HG03025 (cell line): ENCODE measurements around the gene TRPM3.

Experiments used
- ATAC-seq: cut with Tn5 transposase; IDR thresholded peaks from one replicate; pipeline ENCODE4 v1.9.1; 2021; ENCODE audit warnings: mild to moderate bottlenecking, moderate library complexity; ENCODE audit not compliant: unreplicated experiment, low FRiP score

Gene TRPM3

GRCh38 chr9:70951749-70952727 lies 169.4 kb downstream of the TRPM3 start:
- no peak for ATAC-seq

- ATAC-seq = no peak
Observed at GRCh38 chr9:70950270-70950669, 171.2 kb downstream of the TRPM3 start.

GRCh38 chr9:70949239-70949638 lies 172.2 kb downstream of the TRPM3 start:
- no peak for ATAC-seq

- no peak for ATAC-seq
Observed at GRCh38 chr9:70948744-70949143, 172.7 kb downstream of the TRPM3 start.

DNA sequence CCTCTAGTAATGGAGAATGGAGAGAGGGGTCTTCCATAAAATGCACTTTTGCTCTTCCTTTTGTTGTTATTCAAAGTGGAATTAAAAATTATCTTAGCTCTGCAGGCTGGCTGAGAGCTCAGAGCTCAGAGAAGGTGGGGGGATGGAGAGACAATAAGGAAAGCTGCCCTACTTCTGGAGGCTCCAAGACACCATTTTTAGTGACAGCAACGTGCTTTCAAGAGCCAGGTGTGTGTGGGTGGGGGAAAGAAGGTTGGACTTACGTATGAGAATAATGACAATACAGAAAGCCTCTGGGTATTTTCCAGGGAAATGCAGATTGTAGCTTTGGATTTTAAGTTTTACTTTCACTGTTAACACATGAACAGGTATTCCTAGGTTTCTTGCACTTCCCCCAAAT lies 173.9 kb downstream of the TRPM3 start:
- no peak for ATAC-seq

DNA sequence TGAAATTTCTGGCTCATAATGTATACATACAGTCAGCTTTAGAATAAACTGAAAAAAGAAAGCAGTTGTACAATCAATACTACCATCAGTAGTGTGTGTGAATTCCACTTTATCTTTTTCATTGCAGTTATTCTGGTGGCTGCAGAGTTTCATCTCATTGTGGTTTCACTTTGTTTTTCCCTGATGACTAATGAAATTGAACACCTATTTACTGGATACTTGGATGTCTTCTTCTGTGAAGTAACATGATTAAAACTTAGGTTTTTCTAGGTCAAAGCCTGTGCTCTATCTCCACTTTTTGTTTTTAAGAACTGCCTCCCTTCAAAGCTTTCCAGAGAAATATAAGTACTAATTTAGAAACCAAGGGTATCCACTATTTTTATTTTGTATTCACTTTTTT lies 174.3 kb downstream of the TRPM3 start:
- ATAC-seq = no peak

- no peak for ATAC-seq
Observed at GRCh38 chr9:70945301-70945700, 176.1 kb downstream of the TRPM3 start.

- ATAC-seq = no peak
Observed at GRCh38 chr9:70941191-70941590, 180.2 kb downstream of the TRPM3 start.

- no peak for ATAC-seq
Observed at GRCh38 chr9:70940605-70941004, 180.8 kb downstream of the TRPM3 start.

- no peak for ATAC-seq
Observed at GRCh38 chr9:70936536-70936935, 184.9 kb downstream of the TRPM3 start.

DNA sequence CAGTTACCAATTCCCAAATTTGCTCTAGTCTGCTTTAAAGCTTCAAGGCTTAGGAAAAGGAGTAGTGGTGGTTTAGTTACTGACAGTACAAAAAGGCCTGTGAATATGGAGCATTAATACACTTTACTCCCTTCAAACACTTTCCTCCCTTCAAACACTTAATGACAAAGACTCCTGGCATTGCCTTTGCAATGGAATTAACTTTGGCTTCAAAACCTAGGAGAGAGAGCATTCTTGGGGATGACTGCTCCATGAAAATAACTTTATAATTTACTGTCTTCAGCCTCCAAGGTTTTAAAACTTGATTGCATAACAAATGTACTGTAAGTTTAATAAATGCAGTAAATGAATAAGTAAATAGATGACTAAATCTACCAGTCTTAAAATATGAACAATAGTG lies 185.6 kb downstream of the TRPM3 start:
- no peak for ATAC-seq

- ATAC-seq = no peak
Observed at GRCh38 chr9:70934642-70935041, 186.8 kb downstream of the TRPM3 start.

DNA sequence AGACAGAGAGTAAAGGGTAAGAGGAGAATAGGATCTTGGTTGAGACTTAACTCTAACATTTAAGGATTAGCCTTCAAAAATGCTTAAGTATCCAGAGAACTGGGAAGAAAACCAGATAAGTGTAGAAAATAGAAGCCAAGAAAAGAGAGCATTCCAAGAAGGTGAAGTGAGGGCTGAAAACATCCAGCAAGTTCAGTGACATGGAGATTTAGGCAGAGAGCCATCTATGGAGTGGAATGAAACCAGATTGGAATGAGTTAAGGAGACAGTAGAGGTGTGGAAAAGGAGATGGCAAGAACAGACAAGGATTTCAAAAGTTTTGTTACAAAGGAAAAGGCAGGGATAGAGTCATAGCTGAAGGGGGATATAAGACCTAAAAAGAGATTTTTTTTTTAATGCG lies 188.1 kb downstream of the TRPM3 start:
- no peak for ATAC-seq

DNA sequence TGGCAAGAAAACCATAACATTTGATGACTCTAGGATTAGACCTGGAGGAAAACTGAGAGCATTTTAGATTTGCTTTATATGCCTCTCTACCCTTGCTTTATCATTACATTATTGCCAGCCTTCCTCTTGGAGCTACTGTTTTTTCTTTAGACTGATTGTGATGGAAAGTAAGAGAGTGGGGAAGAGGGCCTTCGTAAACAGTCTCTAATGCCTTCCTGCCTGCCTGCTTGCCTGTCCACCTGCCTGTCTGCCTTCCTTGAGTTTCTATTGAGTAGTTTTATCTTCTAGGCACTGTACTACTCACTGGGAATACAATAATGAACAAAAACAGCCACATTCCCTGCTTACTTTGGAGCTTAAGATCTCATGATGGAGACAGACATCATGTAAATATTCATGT lies 189.3 kb downstream of the TRPM3 start:
- ATAC-seq = no peak

DNA sequence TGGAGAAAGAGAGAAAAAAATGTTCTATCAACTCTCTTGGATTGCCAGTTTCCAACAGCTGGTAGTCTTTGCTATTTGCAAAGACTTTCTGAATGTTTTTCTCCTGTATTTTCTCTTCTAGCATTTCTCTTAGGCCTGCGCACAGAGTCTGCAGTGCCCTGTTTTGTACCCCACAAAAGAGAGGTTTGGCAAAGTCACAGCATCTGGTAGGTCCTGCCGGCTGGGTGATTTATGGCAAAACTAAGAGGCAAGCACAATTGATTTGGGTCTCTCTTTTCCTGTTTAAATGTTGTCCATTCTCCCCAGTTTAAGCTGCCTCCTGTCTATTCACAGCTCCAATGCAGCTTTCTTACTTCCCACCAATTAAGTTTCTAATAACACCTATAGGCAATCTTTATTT lies 193.9 kb downstream of the TRPM3 start:
- no peak for ATAC-seq

DNA sequence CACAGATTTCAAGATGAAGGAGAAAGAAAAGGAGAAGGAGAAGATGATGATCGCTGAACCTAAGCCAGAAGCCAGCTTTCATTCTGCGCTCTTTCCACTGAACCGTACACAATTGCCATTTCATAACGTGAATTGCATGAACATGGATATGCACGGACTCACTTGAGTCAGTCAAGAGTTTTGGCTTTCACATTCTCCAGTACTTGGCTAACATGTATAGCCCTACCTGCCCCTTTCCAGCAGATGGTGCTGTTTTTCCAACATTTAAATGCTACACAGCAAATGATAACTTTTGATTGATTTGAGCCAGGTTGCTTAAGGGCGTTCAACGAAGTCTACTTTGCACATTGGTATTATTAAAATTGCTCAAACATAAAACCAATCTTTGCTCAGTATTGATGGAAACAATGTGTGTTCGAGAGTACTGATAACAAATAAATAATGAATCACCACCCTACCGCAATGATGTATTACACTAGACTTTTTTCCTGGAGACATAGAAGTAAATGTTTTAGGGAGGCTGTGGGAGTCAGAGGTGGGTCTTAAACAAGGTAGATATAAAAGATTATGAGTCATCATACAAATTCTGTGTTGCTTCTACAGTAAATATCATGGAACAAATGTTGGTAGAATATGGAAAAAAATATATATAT lies 196.4 kb downstream of the TRPM3 start:
- peak; percentile 78 for ATAC-seq

DNA sequence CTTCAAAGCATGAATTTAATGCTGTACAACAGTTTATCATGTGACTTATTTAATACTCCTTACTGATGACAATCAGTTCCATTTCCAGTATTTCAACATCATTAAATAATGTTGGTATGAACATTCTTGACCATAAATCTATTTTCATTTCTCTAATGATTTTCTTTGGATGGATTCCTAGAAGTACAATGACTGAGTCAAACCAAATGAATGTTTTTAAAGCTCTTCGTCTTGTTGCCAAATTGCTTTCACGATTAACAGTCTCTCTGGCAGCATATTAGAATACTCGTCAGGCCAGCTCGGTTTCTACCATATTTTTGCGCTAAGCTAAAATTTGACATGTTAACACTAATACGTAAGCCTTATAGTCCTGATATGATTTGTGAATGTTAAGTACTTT lies 197.0 kb downstream of the TRPM3 start:
- ATAC-seq = no peak

DNA sequence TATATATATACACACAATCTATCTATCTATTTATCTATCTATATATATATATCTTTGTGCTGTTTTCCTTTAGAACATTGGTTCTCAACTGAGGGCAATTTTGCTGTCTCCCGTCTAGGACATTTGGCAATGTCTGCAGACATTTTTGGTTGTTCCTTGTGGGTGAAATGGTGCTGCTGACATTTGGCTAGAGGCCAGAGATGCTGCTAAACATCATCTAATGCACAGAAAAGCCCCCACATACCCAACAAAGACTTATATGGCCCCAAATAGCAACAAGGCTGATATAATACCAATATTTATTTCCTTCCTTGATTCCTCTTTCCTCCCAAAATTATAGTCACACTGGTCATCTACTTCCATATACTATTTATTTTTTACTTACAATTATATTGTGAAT lies 197.5 kb downstream of the TRPM3 start:
- ATAC-seq = no peak

GRCh38 chr9:70921136-70921535 lies 200.3 kb downstream of the TRPM3 start:
- no peak for ATAC-seq

DNA sequence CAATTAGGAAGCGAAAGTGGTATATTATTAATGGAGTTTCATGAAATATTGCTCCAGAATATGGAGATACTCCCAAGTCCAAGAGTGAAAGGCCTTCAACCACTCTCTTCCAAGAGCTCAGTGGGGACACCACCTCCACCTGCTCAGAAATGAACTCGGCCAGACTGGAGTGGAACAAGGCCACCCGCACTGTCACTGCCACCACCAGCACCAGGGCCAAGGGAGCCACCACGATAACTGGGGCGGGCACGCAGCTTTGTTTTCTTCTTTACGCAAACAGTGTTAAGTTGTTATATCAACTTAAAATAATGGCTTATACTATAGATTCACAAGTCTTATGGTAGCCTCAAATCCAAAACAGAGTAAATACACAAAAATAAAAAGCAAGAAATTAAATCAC lies 204.1 kb downstream of the TRPM3 start:
- no peak for ATAC-seq

DNA sequence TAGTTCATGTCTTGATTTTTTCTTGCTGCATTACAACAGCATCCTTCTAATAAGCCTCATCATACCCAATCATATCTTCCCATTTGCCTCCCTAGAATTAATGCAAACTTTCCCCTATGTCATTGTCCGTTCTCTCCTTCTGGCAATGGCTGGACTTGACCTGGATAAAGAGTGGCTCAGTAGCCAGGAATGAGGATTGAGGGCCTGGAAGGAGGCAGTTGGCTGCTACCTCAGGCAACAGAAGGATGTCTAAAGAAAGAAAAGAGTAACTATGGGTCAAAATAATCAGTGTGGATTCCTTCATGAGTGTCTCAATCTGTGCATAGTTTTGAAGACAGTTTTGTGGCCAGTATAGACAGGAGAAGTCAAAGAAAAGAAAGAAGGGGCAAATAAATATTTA lies 209.6 kb downstream of the TRPM3 start:
- ATAC-seq = no peak

- no peak for ATAC-seq
Observed at GRCh38 chr9:70910598-70910997, 210.8 kb downstream of the TRPM3 start.
